Measurements from ENCODE around the gene PHLDA3.

The PHLDA3 gene

DNA sequence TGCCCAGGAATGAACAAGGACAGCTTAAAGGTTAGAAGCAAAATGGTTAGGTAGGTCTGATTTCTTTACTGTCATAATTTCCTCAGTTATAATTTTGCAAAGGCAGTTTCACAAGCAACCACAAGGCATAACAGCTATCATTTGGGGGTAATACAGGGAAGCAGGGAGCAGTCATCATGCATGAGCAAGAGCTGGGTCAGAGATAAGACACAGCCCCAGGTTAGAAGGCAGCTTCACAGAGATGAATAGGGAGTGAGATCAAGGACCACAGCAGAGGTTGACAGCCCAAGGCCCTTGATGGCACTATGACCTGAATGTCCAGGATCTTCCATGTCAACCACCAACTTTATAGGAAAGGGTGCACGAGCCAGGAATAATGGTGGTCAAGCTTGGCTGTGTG, 46.9 kb upstream of the PHLDA3 start:
- Histone ChIP-seq H3K4me1 (ENCODE audit: low read length) (peaks cover 20% of the 10 kb centered on the region), H3K36me3 (replicated peaks; ENCODE audit: low read depth, low read length) (no peaks in the 10 kb centered on the region), H3K27me3 (ENCODE audit: low read depth, low read length) (no peaks in the 10 kb centered on the region), H3K9ac (ENCODE audit: low read length) (no peak overlapping the region), H3K9me3 (ENCODE audit: insufficient read depth, low read length) (no peaks in the 10 kb centered on the region), H3K27ac (ENCODE audit: low read length) (no peak overlapping the region), H4K20me1 (ENCODE audit: insufficient read depth, low read length) (no peaks in the 10 kb centered on the region), H3K4me3 (ENCODE audit: low read length) (no peak overlapping the region), H3K4me2 (ENCODE audit: low read length) (no peak overlapping the region), H2AFZ (ENCODE audit: low read depth, low read length) (no peak overlapping the region), H3K79me2 (ENCODE audit: low read length) (no peaks in the 10 kb centered on the region)
- TF ChIP-seq EZH2phosphoT487 (IDR thresholded peaks at IDR 0.05; ENCODE audit: low read depth) = no peak
- TF ChIP-seq, protein P1, sequence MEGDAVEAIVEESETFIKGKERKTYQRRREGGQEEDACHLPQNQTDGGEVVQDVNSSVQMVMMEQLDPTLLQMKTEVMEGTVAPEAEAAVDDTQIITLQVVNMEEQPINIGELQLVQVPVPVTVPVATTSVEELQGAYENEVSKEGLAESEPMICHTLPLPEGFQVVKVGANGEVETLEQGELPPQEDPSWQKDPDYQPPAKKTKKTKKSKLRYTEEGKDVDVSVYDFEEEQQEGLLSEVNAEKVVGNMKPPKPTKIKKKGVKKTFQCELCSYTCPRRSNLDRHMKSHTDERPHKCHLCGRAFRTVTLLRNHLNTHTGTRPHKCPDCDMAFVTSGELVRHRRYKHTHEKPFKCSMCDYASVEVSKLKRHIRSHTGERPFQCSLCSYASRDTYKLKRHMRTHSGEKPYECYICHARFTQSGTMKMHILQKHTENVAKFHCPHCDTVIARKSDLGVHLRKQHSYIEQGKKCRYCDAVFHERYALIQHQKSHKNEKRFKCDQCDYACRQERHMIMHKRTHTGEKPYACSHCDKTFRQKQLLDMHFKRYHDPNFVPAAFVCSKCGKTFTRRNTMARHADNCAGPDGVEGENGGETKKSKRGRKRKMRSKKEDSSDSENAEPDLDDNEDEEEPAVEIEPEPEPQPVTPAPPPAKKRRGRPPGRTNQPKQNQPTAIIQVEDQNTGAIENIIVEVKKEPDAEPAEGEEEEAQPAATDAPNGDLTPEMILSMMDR (IDR thresholded peaks at IDR 0.05; ENCODE audit: low read depth, low read length) = no peak

DNA sequence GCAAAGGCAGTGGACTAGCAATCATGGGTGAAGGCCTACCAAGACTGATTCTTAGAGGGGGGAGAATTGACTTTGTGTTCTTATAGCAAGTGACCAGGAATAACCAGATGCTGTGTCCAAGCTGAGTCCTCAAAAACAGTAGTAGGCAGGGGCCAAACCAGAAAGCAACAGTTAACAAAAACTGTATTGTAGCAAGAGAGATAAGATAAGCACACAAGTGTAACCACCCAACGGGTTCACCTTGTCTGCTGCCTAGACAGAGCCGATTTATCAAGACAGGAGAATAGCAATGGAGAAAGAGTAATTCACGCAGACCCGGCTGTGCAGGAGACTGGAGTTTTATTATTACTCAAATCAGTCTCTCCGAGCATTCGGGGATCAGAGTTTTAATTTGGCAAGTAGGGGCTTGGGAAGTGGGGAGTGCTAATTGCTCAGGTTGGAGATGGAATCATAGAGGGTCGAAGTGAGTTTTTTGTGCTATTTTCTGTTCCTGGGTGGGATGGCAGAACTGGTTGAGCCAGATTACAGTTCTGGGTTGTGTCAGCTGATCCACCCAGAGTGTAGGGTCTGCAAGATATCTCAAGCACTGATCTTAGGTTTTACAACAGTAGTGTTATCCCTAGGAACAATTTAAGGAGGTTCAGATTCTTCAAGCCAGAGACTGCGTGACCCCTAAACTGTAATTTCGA, 46.2 kb upstream of the PHLDA3 start:
- Histone ChIP-seq H2AFZ (ENCODE audit: low read depth, low read length) (no peak overlapping the region), H3K27ac (ENCODE audit: low read length) (no peak overlapping the region), H4K20me1 (ENCODE audit: insufficient read depth, low read length) (no peaks in the 10 kb centered on the region), H3K4me1 (ENCODE audit: low read length) (peaks cover 27% of the 10 kb centered on the region), H3K79me2 (ENCODE audit: low read length) (no peaks in the 10 kb centered on the region), H3K9ac (ENCODE audit: low read length) (no peak overlapping the region), H3K27me3 (ENCODE audit: low read depth, low read length) (no peaks in the 10 kb centered on the region), H3K4me2 (ENCODE audit: low read length) (no peak overlapping the region), H3K9me3 (ENCODE audit: insufficient read depth, low read length) (no peaks in the 10 kb centered on the region), H3K36me3 (replicated peaks; ENCODE audit: low read depth, low read length) (no peaks in the 10 kb centered on the region), H3K4me3 (ENCODE audit: low read length) (no peak overlapping the region)
- TF ChIP-seq EZH2phosphoT487 (IDR thresholded peaks at IDR 0.05; ENCODE audit: low read depth) = no peak
- TF ChIP-seq, protein P1 (IDR thresholded peaks at IDR 0.05; ENCODE audit: low read depth, low read length) = no peak

DNA sequence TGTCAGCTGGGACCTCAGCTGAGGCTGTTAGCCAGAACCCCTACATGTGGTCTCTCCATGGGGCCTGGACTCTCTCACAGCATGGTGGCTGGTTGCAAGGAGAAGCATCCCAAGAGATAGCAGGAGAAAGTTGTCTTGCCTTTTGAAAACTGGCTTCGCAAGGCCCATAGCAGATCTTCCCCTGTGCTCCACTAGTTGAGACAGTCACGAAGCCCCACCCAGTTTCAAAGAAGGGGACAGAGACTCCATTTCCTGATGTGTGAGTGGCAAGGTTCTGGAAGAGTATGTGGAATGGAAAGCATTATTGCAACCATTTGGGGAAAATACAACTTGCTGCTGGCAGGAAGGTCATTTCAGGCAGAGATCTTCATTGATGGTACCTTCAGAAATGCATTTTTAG, 45.5 kb upstream of the PHLDA3 start:
- Histone ChIP-seq H3K4me1 (ENCODE audit: low read length) (peaks cover 34% of the 10 kb centered on the region), H2AFZ (ENCODE audit: low read depth, low read length) (no peak overlapping the region), H3K9ac (ENCODE audit: low read length) (no peak overlapping the region), H4K20me1 (ENCODE audit: insufficient read depth, low read length) (no peaks in the 10 kb centered on the region), H3K36me3 (replicated peaks; ENCODE audit: low read depth, low read length) (no peaks in the 10 kb centered on the region), H3K9me3 (ENCODE audit: insufficient read depth, low read length) (no peaks in the 10 kb centered on the region), H3K79me2 (ENCODE audit: low read length) (no peaks in the 10 kb centered on the region), H3K4me2 (ENCODE audit: low read length) (no peak overlapping the region), H3K27ac (ENCODE audit: low read length) (no peak overlapping the region), H3K27me3 (ENCODE audit: low read depth, low read length) (no peaks in the 10 kb centered on the region), H3K4me3 (ENCODE audit: low read length) (no peak overlapping the region)
- TF ChIP-seq, protein P1 (IDR thresholded peaks at IDR 0.05; ENCODE audit: low read depth, low read length) = no peak
- TF ChIP-seq EZH2phosphoT487 (IDR thresholded peaks at IDR 0.05; ENCODE audit: low read depth) = no peak

DNA sequence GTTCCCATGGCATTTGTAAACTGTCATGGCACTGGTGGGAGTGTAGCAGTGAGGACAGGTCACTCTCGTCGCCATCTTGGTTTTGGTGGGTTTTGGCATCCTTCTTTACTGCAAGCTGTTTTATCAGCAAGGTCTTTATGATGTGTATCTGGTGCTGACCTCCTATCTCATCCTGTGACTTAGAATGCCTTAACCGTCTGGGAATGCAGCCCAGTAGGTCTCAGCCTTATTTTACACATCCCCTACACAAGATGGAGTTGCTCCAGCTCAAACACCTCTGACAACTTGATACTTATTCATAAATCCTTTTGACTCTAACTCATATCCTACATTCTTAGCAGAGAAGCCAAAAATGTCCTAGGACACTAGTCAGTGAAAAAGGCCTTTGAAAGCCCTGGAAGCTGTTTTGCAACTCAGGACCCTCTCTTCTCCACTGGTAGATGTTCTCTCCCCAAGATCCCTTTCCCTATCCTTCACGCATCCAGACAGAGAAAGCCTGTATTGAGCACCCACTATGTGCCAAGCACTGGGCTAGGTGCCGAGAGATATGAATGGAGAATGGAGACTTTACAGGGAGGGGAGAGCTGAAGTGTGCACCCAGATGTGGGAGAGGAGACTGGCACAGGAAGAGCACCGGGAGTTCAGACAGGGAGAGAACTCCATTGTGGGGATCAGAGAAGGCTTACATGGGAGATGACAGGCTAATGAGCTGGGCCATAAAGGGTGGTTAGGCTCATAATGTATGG, 44.7 kb upstream of the PHLDA3 start:
- Histone ChIP-seq H4K20me1 (ENCODE audit: insufficient read depth, low read length) (no peaks in the 10 kb centered on the region), H3K27ac (ENCODE audit: low read length) (no peak overlapping the region), H3K9me3 (ENCODE audit: insufficient read depth, low read length) (no peaks in the 10 kb centered on the region), H3K36me3 (replicated peaks; ENCODE audit: low read depth, low read length) (peaks cover 6% of the 10 kb centered on the region), H3K4me2 (ENCODE audit: low read length) (no peak overlapping the region), H3K27me3 (ENCODE audit: low read depth, low read length) (no peaks in the 10 kb centered on the region), H3K4me3 (ENCODE audit: low read length) (no peak overlapping the region), H3K79me2 (ENCODE audit: low read length) (no peaks in the 10 kb centered on the region), H3K4me1 (ENCODE audit: low read length) (peaks cover 42% of the 10 kb centered on the region), H2AFZ (ENCODE audit: low read depth, low read length) (no peak overlapping the region), H3K9ac (ENCODE audit: low read length) (no peak overlapping the region)
- TF ChIP-seq, protein P1 (IDR thresholded peaks at IDR 0.05; ENCODE audit: low read depth, low read length) = no peak
- TF ChIP-seq EZH2phosphoT487 (IDR thresholded peaks at IDR 0.05; ENCODE audit: low read depth) = no peak

All from OCI-LY3 (cell line).